Measurements from ENCODE around the gene KLK3. TPM values are rescaled to one million over a fixed set of nuclear protein-coding genes. Genes with fewer than 3 reads are reported as not detected.

The KLK3 gene
- total RNA-seq, 1 experiment from 2014 or later, result not detected

DNA sequence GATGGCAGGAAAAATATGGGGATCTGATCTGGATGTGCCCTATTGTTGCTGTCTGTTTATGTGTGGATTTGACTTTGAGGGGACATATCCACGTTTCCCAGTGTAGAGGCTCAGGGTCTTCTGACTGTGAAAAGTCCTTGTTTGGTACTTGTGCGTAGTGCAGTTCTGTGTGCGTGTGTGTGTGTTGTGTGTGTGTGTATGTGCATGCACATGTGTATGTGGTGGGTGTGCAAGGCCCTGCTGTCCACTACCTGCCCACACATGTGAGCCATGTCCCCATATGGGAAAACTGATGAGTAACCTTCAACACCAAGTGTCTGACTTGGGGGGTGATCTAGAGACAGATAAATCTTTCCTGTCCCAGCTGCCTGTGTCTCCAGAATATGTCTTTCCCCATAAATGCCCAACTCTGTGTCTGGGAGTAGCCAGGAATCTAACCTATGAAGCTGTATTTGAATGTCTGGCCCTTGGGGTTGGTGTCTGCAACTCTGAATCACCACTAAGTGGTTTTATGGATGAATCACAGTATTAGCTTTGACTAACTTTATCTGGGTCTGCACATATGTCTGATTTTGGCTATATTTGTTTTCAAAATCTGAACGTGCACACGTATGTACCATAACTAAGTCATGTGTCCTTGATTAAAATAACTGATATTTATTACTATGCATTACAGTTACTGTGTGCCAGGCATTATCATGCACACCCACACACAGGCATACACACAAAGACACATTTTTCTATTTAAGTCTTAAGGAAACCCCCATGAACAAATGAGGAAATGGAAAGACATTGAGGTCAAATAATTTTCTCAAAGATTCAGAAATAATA is 35.9 kb downstream of the KLK3 start:
- DNase-seq (ENCODE audit: low read depth, low spot score) (no peak), ATAC-seq (no peak)
- no TSS peak for BruUV-seq (replicated peaks)
- RAD21 ChIA-PET (ENCODE audit: low non-redundant PET in 1 of 2, low total read pairs in 2 of 2, uncharacterized antibody in 2 of 2, unreplicated experiment in 2 of 2), result no interaction called here
- Histone ChIP-seq H3K9me2 (ENCODE audit: insufficient read depth) (no peaks in the 10 kb centered on the region), H2AFZ (ENCODE audit: low read depth, low read length, poor library complexity, severe bottlenecking) (no peak overlapping the region), H4K20me1 (ENCODE audit: insufficient read depth) (no peaks in the 10 kb centered on the region), H3K36me3 (ENCODE audit: control insufficient read depth in 1 of 2, insufficient read depth in 2 of 2, low read length in 2 of 2) (no peaks in the 10 kb centered on the region), H3K4me2 (ENCODE audit: low read length) (no peak overlapping the region), H3K27me3 (ENCODE audit: insufficient read depth, low read length) (peaks cover 19% of the 10 kb centered on the region; the same call in 1 of the 2 replicates), H3K4me1 (ENCODE audit: control insufficient read depth in 1 of 2, insufficient read depth in 2 of 2, low read length in 2 of 2) (no peaks in the 10 kb centered on the region; a peak in 1 of 4 replicates), H3K79me2 (ENCODE audit: insufficient read depth, low read length) (no peaks in the 10 kb centered on the region), H3K4me3 (replicated peaks in 1 of 2; ENCODE audit: low read depth in 1 of 2, low read length in 2 of 2) (no peak overlapping the region), H3K27ac (ENCODE audit: low read depth, low read length) (no peak overlapping the region), H3K9ac (ENCODE audit: low read length) (no peak overlapping the region), H3K9me3 (ENCODE audit: control insufficient read depth in 1 of 2, insufficient read depth in 1 of 2, low read depth in 1 of 2, low read length in 2 of 2) (no peaks in the 10 kb centered on the region)
- intact Hi-C loops (cut with micrococcal nuclease), result no loop called here
- POLR2A ChIA-PET, result no interaction called here
- CTCF ChIA-PET, result no interaction called here
- TF ChIP-seq, protein P1, sequence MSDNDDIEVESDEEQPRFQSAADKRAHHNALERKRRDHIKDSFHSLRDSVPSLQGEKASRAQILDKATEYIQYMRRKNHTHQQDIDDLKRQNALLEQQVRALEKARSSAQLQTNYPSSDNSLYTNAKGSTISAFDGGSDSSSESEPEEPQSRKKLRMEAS (IDR thresholded peaks at IDR 0.05), result no peak
- TF ChIP-seq POLR2AphosphoS5 (IDR thresholded peaks at IDR 0.05; ENCODE audit: low read depth, low read length), result no peak
- TF ChIP-seq, protein P2, sequence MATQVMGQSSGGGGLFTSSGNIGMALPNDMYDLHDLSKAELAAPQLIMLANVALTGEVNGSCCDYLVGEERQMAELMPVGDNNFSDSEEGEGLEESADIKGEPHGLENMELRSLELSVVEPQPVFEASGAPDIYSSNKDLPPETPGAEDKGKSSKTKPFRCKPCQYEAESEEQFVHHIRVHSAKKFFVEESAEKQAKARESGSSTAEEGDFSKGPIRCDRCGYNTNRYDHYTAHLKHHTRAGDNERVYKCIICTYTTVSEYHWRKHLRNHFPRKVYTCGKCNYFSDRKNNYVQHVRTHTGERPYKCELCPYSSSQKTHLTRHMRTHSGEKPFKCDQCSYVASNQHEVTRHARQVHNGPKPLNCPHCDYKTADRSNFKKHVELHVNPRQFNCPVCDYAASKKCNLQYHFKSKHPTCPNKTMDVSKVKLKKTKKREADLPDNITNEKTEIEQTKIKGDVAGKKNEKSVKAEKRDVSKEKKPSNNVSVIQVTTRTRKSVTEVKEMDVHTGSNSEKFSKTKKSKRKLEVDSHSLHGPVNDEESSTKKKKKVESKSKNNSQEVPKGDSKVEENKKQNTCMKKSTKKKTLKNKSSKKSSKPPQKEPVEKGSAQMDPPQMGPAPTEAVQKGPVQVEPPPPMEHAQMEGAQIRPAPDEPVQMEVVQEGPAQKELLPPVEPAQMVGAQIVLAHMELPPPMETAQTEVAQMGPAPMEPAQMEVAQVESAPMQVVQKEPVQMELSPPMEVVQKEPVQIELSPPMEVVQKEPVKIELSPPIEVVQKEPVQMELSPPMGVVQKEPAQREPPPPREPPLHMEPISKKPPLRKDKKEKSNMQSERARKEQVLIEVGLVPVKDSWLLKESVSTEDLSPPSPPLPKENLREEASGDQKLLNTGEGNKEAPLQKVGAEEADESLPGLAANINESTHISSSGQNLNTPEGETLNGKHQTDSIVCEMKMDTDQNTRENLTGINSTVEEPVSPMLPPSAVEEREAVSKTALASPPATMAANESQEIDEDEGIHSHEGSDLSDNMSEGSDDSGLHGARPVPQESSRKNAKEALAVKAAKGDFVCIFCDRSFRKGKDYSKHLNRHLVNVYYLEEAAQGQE (IDR thresholded peaks at IDR 0.05; ENCODE audit: low read depth), result no peak
- TF ChIP-seq POLR2A (IDR thresholded peaks at IDR 0.05; ENCODE audit: borderline replicate concordance, extremely low read depth, insufficient read depth, insufficient read length), result no peak
- TF ChIP-seq YY1 (IDR thresholded peaks at IDR 0.05; ENCODE audit: extremely low read depth, insufficient replicate concordance, low read depth, low read length), result no peak
- no peak for TF ChIP-seq FOSL1 (IDR thresholded peaks at IDR 0.05; ENCODE audit: low read depth)
- TF ChIP-seq, protein P3, sequence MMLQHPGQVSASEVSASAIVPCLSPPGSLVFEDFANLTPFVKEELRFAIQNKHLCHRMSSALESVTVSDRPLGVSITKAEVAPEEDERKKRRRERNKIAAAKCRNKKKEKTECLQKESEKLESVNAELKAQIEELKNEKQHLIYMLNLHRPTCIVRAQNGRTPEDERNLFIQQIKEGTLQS (IDR thresholded peaks at IDR 0.05), result no peak
- TF ChIP-seq ZFX (IDR thresholded peaks at IDR 0.05), result no peak
- TF ChIP-seq RAD21 (IDR thresholded peaks at IDR 0.05; ENCODE audit: low read depth), result no peak
- no peak for TF ChIP-seq EGR1 (IDR thresholded peaks at IDR 0.05; ENCODE audit: low read depth)
- no peak for TF ChIP-seq CBX3 (IDR thresholded peaks at IDR 0.05; ENCODE audit: low read depth)
